HuH-7.5 (cell line): ENCODE data around the gene RECK.
"Not testable (repeated sequence)": the region's sequence is repeated elsewhere in the genome, so short reads cannot be mapped to it uniquely, and the experiment has no call there.

Source experiments
- DNase-seq: peaks from one replicate; pipeline ENCODE4 v3.0.0; 2011; ENCODE audit warnings: low spot score

Gene RECK

DNA sequence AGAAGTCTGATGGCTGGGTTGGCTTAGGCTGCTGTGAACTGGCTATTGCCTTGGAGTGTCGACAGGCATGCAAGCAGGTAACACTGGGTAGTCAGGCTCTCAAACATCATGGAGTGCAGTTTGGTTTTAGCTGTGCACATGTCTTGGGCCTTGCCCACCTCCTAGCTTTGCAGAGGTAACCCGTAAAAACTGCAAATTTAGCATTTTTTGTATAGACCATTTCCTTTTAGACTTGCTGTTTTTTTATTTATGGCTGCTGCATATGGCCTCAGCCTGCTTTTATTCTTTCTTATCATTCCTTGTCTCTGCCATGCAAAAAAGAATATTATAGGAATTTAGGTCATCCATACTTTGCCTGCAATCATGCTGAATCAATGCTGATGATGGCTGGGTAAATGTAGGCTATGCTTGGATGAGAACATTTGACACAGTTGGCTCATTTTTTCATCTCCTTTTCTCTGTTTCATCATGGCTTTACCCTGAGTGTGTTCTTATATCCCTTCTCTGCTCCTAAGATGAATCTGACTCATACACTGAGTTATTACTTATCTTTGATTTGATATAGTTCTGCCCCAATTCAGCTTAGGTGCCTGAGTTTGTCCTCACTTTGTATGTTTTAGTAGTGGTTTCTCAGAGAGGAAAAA lies 27.2 kb downstream of the RECK start:
- no peak for DNase-seq

DNA sequence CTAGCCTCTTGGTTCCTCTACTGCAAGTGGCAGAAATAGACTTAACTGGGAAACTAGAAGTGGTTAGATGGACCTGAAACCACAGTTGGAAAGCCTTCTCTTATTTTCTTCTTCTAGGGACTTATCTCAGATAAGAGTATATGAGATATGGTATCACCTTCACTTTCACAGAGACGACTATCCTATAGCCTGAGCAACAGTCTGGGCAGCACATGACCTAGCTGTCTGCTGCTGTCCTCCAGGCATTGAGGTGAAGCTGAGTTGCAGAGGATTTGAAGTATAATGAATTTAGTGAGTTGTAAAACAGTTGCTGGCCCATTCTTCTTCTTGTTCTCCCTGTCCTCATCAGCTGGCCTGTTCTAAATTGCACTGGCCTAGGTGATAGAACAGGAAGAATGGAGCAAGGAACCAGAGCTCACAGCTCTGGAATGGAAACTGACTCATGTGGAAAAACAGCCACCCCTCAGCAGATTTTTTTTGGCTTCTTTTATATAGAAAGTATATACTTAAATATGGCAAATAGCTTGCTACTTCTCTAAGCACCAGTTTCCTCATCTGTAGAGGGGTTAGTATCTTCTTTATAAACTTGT lies 27.8 kb downstream of the RECK start:
- no peak for DNase-seq

DNA sequence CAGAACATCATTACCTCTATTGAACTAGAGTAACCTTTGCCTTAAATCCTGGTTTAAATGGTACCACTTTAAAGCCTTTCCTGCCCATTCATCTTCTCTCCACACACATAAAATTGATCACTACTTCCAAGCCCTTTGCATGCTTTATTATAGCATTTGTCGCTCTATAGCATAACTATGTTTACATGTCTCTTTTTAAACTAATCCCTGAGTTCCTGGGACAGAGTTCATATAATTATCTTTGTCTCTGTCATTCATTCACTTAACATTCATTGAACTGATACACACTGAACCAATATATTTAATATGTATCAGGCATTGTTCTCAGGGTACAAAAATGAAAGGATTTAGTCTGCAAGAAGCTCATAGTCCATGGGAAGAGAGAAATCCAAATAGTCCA lies 37.3 kb downstream of the RECK start:
- DNase-seq, result no peak

DNA sequence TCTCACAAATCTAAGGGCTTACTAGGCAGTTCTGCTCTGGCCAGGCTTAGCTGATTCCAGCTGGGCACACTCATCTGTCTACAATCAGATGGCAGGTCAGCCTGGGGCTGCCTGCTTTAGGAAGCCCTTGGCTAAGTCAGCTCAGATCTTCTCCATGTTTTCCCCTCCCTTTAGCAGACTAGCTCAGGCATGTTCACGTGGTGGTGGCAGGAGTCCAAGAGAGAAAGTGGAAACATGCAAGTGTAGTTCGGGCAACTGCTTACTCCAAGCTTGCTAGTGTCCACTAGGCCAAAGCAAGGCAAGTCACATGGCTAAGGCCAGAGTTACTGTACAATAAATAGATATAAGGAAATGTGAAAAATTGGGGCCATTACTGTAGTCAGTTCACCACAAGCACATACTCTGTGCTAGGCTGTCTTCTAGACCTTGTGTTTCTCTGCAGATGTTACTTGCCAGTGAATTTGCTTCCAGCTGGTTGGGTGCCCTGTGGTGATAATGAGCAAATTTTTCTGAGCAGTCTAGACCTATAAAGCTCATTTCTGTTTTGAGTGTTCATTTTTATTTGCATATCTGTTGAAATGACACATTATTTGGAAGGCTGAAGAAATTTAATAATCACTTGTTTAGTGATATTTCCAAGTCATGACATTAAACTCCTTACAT lies 38.3 kb downstream of the RECK start:
- DNase-seq, result no peak

DNA sequence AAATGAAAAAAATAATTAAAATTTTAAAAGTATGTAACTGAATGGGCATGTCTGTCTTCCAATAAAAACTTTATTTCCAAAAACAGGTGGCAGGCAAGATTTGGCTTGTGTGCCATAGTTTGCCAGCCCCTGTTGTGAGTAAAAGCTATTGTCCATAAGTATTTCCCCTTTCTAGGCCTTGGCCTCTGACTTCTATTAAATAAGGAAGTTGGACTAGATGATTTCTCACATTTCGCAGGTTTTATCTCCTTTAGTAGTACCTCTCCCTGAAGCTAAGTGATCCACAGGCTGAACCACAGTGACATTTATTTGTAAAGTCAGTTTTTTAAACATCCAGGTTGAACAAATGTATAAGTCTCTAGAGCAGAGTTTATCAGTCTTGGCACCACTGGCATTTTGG lies 41.3 kb downstream of the RECK start:
- no peak for DNase-seq

DNA sequence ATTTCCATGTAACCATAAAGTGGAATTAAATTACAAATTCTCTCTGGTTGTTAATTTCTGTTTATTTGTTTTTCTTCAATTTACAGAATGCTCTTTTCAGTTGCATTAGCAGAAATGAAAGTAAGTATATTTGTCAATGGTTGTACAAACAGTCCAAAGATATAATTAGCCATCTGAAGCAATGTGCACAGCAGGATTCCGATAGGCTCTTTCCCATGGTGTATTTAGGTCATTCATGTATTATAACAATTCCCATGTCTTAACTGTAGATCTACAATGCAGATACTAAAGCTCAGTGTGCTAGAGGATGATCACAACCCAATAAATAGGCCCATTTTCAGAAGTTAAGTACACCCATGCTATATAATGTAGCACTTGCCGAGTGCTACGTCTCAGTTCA lies 43.8 kb downstream of the RECK start:
- DNase-seq, result peak; percentile 10

DNA sequence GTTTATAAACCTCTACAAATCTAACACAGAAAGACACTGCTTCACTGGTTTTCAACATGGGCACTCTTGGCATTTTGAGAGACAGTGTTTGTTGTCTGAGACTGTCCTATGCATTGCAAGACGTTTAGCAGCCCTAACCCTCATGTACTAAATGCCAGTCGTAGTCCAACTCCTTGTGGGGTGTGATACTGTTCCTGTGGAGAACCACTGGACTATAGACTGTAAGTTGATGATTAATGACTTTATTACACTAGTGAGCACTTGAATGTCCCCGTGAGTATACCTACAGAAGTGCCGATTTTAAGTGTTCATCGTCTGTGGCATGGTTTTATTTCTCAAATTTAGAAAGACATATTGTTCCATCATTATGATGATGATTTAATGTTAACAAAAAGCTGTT lies 46.2 kb downstream of the RECK start:
- no peak for DNase-seq

DNA sequence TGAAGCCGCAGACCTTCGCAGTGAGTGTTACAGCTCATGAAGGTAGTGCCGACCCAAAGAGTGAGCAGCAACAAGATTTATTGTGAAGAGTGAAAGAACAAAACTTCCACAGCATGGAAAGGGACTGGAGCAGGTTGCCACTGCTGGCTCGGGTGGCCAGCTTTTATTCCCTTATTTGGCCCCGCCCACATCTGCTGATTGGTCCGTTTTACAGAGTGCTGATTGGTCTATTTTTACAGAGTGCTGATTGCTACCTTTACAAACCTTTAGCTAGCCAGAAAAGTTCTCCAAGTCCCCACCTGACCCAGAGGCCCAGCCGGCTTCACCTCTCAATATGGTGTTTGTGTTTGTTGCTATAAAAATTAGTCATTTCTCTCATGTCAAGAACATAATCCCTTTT lies 49.7 kb downstream of the RECK start:
- DNase-seq, result no peak

DNA sequence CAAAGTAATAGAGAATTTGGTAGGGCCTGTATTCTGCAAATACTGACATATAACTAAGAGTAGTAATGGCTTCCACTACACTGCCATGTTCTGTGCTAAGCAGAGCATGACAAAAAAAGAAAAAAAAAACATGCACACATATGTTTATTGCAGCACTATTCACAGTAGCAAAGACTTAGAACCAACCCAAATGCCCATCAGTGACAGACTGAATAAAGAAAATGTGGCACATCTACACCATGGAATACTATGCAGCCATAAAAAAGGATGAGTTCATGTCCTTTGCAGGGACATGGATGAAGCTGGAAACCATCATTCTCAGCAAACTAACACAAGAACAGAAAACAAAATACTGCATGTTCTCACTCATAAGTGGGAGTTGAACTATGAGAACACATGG lies 50.3 kb downstream of the RECK start:
- DNase-seq, result not testable (repeated sequence)

DNA sequence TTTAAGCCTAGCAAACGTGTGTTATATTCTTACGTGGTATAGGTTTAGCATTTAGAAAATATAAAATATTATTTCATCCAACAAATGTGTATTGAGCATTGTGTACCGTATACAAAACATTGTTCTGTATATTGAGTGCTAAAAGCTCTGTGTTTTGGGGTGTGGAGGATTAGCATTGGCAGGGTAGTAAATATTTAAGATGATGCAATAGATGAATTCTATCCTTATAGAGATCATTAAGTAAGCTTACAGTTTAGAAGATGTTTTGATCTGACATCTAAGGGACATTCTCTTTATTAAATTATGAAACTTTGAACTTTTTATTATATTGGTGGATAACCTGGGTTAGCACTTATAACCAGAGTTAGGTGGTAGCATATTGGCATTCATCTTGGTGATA lies 51.3 kb downstream of the RECK start:
- no peak for DNase-seq

DNA sequence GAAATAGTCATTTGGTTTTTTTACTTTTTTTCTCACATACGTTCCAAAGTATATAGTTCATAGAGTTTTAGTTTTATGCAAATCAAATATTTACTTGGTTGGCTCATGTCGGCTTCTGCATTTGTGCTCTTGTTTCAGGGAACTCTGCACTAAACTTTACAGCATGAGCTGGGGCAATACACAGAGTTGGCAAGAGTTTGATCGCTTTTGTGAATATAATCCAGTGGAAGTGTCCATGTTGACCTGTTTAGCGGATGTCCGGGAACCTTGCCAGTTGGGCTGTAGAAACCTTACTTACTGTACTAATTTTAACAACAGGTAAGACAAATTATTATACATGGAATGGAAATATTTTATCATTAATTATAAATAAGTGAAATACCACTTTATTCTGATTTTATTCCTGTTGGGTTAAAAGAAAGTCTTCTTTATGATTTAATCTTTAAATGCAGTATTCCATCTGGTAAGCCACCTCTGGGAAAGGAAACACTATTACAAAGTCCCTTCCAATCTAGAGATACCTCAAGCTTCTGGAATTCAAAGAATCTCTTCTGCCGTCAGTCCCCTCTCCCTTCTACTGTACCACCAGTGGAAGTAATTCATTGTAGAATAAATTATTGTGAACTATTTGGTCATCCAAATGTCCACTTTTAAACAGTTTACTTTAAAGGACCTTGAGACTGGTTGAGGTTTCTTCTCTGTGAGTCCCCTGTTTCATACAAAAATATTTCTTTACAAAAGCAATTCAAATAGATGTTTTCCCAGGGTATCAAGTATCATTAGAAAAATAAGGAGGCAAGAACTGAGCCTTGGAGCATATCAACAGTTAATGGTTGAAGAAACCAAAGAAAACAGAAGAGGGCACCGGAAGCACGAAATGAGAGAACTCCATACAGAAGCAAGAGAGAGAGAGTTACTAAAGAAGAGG lies 54.6 kb downstream of the RECK start:
- no peak for DNase-seq

DNA sequence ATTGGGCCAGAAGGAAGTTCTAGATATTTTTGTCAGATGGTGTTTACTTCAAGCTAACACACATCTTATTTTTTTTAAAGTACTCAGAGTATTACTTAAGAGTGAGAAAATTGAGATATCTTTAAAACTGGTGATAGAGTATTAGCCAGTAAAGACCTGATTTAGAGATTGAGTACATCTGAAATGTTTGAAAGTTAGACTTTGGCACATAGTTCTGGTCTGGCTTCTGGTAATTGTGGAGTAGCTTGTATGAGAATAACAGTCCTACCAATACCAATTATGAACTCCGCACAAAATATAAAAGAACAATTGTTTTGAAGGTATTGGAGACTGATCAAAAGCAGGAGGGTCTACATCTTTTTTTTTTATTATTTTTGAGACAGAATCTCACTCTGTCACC lies 55.3 kb downstream of the RECK start:
- no peak for DNase-seq

DNA sequence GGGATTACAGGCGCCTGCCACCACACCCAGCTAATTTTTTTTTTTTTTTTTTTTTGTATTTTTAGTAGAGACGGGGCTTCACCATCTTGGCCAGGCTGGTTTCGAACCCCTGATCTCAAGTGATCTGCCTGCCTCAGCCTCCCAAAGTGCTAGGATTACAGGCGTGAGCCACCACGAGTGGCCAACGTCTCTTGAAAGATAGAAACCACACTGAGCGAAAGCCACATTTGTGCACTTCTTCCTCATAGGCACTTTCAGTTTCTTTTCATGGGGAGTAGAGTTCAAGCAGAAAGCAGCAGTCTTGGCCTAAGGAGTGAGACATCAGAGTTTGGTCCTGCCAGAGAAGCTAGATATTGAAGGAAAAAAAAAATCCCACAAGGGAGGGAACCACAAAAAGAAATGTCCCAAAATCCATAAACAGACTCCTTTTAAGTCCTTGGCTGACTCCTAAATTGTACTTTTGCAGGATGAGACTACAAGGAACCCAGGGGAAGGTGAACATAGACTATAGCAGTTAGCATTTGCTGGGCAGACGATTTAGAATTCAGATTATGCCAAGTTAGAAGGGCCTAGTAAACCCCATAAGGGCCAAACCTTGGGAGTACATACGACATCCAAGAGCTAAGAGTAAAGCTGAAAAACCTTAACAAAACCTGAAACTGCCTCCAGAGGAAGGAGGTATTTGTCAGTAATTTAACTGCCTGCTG lies 55.9 kb downstream of the RECK start:
- DNase-seq, result no peak

DNA sequence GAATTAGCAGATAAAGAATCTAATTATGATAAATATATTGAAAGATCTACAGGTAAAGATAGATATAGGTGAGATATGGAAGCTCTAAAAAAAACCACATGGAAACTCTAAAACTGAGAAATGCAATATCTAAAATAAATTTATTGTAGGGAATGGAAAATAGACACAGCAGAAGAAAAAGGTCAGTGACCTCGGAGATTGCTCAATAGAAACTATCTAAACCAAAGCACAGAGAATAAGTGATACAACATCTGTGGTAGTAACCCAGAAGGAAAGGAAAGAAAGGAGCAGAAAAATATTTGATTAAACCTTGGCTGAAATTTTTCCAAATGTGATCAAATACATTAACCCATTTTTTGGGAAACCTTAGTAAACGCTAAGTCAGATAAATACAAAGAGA lies 56.7 kb downstream of the RECK start:
- DNase-seq, result no peak

DNA sequence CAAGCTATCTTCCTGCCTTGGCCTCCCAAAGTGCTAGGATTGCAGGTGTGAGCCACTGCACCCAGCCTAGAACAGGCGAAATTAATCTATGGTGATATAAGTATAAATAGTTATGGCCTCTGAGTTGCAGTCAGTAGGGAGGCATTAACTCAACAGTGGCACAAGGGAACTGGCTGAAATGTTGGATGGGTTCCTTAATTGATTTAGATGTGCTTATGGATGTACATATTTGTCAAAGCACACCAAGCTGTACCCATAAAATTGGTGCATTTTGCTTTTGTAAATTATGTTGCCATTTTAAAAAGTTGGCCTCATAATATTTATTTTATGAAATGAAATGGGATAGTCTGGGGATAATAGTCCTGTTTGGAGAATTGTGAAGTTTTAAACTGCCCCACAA lies 63.0 kb downstream of the RECK start:
- no peak for DNase-seq

DNA sequence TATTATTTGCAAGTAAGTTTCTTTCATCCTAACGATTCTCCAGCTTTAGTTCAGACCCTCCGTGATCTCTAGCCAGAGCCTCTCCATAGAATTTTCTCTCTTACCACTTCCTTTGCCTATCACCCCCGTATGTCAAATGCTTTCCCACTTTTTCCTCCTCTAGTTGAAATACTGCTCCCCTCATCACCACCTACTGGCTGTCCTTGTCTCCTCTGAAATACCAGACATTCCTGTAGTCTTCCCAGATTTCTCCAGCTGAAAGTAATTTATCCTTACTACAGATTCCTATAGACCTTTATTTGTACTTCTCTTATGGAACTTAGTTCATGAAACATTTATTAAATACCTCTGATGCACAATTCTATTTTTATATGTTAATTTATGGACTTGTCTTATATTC lies 63.8 kb downstream of the RECK start:
- no peak for DNase-seq

DNA sequence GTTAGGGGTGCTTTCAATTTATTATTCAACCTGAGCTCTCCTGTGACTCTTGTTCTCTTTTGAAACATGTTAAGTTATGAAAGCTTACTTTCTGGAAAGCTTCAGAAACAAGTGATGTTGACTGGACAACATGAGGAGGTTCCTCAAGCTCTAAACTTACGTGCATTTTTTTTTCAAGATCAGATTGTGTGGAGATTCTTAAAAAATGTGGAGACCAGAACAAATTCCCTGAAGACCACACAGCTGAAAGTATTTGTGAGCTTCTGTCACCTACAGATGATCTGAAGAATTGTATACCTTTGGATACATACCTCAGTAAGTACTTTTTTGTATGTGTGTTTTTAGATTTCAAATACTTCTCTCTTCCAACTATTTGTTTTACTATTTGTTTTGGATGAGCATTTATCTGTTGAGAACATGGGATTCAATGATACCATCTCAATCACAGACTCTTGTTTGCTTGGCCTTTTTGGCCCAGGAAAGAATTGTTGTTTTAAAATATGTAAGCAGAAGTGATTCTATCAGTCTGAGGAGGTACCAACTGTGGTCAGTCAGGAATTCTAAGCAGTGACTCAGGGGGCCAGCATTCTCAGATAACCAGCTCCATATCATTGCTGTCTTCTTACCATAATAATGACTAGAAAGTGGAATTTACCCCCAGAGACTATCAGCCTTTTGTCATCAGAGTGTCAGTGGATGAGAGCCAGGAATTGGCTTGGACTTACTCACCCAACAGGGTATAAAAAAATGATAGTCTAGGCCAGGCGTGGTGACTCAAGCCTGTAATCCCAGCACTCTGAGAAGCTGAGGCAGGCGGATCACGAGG lies 65.4 kb downstream of the RECK start:
- no peak for DNase-seq

DNA sequence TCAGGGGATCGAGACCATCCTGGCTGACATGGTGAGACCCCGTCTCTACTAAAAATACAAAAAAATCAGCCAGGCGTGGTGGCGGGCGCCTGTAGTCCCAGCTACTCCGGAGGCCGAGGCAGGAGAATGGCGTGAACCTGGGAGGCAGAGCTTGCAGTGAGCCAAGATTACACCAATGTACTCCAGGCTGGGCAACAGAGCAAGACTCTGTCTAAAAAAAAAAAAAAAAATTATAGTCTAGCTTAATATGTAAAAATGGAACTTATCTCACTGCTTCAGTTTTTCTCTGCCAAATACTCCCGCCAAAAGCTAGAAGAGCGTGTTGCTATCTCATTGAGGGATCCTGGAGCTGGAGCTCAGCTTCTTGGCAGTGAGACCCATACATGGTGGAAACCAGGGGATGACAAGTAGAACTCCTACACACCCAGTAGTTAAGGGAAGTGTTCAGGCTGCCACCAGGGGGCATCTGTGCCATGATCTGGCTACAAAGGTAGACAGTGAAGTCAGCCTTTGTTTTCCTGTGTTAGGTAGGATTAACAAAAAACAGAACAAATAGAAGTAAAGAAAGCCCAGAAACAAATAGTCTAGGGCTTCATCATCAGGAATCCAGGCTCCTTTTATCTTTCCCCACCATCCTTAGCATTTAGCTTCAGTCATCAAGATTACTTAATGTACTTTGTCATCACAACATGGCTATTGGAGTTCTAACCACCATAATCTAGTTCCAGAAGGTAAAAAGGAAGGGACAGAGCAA lies 66.2 kb downstream of the RECK start:
- DNase-seq, result peak; percentile 46

DNA sequence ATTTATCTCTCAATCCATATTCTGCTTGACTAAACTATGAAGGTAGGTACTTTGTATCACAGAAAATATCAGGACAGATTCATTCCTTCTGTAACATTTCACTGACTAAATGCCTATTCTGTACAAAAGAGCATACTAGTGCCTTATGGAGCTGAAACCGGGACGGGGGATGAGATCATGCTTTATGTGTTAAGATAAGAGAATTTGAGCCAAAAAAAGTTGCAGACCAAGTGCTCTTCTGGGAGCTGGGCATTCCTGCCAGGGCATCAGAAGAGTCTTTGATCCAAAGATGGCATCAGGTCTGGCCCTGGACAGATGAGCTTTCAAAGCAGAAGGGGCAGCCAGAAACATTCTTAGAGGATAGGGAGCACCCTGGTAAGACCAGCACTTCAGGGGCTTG lies 72.4 kb downstream of the RECK start:
- DNase-seq, result no peak

DNA sequence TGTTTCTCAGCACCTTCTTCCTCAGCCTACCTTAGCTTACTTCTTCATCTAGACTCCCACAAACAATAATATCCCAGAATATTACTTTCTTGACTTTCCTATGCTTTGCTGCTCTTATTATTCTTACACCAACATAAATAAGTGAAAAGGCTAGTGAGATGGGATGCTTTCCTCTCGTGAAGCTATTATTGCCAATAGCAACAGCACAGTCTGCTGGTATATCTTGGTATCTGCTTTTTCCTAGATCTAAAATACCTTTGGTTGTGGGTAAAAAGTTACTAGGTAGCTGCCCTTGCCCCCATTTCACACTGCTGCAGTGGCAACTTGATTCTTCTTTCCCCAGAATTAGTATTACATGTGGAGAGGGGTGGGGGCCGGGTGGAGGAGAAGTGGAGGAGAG lies 73.7 kb downstream of the RECK start:
- no peak for DNase-seq

DNA sequence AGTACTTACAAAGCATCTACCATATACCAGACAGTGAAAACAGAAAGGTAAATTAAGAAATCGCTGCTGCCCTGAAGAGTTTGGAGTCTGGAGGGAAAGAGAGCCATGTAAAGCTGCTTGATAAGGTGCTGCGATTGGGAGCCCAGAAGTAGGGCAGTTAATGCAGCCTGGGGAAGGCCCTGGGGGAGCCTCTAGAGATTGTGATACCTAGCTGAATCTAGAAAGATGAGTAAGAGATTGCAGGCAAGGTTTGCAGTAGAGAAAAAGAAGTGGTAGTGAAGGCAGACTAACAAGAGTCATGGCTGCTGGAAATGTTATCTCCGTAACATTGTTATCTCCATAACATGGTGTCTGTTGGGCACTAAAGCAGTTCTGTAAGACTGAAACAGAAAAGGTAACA lies 75.8 kb downstream of the RECK start:
- DNase-seq, result no peak
